ENCODE data around the gene MYPOP. TPM values are rescaled to one million over a fixed set of nuclear protein-coding genes. Genes with fewer than 3 reads are reported as not detected.

The MYPOP gene
- total and polyA plus RNA-seq, 10 of the 15 experiments (the other 5 are each of a cell fraction or from before 2014, with no cell fraction given) = 0.47 to 9.4 (median 1.4) TPM

DNA sequence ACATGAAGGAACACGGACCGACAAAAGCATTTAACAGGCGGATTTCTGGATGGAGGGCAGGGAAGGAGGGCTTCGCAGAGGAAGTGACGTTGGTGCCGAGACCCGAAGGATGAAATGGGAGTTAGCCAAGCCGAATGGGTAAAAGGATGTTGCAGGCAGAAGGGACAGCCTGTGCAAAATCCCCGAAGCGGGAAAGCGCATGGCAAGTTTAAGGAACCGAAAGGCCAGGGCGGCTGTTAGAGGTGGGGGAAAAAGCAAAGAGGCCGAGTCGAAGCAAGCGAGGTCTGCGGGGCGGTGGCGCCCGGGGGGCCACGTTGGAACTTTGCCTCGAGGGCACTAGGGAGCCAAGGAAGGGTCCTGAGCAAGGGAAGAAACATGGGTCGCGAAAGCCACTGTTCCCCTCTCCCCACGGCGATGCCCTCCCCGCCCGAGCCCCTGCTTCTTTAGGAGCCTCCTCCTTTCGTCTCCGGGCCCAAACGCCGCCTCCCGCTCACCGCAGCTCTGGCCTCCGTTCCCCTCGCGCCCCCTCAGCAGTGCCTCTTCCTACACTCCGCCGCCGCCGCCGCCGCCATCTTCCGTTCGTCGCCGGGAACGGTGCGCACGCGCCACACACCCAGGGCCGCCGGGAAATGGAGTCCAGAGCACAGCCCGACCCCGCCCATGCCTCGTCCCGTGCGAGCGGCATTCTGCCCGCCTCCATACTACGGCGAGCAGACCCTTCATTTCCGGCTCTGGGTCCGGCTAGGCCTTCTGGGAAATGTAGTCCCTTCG, 39.7 kb downstream of the MYPOP start, which contains the start of gene SYMPK (continued):
- TF ChIP-seq RCOR1 (conservative IDR thresholded peaks at IDR 0.05; ENCODE audit: low read depth, low read length) = no peak
- TF ChIP-seq, protein P1, sequence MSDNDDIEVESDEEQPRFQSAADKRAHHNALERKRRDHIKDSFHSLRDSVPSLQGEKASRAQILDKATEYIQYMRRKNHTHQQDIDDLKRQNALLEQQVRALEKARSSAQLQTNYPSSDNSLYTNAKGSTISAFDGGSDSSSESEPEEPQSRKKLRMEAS (IDR thresholded peaks at IDR 0.05; ENCODE audit: low read depth, low read length) = peak; percentile 6; the same call in 1 of the 2 replicates
- no peak for TF ChIP-seq TCF3 (IDR thresholded peaks at IDR 0.05; ENCODE audit: borderline replicate concordance, insufficient read depth, low read depth, low read length)

DNA sequence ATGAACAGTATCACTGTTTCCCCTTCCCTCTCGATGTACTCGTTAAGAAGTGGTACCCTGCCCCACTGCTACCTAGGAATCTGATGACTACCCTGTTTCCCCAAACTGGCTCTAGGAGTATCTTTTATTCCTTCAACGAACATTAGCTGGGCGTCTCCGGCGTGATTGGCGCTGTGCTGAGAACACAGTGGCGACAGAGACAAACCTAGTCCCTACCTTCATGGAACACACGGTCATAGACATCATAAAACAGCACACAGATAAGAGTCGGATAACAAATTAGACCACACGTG, 40.2 kb downstream of the MYPOP start:
- DNase-seq (ENCODE audit: low read depth, low spot score) (no peak), ATAC-seq (no peak), FAIRE-seq (no peak)
- in situ Hi-C loops (cut with MboI) = no loop called here
- ChIA-PET RAD21 (ENCODE audit: unreplicated experiment) (interaction anchor here (1.3 to 5.2 kb wide), 5 partner anchors 20 to 134 kb away, joined by 5 to 159 read pairs (median 14); partner anchors contain the start of genes CCDC61, IRF2BP1 and SIX5), CTCF (interaction anchor here (3.4 to 9.2 kb wide), 2 partner anchors 22 to 41 kb away, joined by 28 to 194 read pairs; partner anchors contain the start of genes IRF2BP1 and MYPOP), SMC1A (ENCODE audit: uncharacterized antibody, unreplicated experiment) (interaction anchor here (1.2 to 10.0 kb wide), 2 partner anchors 19 to 92 kb away, joined by 4 to 98 read pairs; no protein-coding TSS in a partner anchor), POLR2A (interaction anchor here (0.5 to 8.2 kb wide), 4 partner anchors 20 to 939 kb away, joined by 4 to 178 read pairs (median 10); partner anchors contain the start of genes CCDC61, IRF2BP1 and SIX5)
- peak overlapping the region; percentile 87 for H3K9ac ChIP-seq (ENCODE audit: control insufficient read depth, insufficient read depth, low read length)
- no peaks in the 10 kb centered on the region for H3K9me3 ChIP-seq (replicated peaks; ENCODE audit: control insufficient read depth, insufficient read depth, low read length)
- peaks cover 29% of the 10 kb centered on the region for H3K79me2 ChIP-seq (ENCODE audit: control insufficient read depth, insufficient read depth, low read length)
- BruUV-seq (replicated peaks) = no TSS peak
- H3K4me1 ChIP-seq (ENCODE audit: control insufficient read depth, insufficient read depth, low read length) = peaks cover 5% of the 10 kb centered on the region
- peak overlapping the region; percentile 92 for H3K4me2 ChIP-seq (ENCODE audit: control insufficient read depth, insufficient read depth)
- under 1% methylated on average over 11 of the region's 11 CpGs for WGBS (ENCODE audit: insufficient coverage, insufficient replicate concordance, low lambda C conversion rate, missing lambda C conversion rate)
- intact Hi-C loops (cut with micrococcal nuclease; ENCODE audit: unreplicated experiment) = no loop called here
- H3K27ac ChIP-seq (ENCODE audit: control insufficient read depth, insufficient read depth) = peak overlapping the region; percentile 93
- peaks cover 0 to 6% of the 10 kb centered on the region in 2 experiments; a peak in 2 of 4 replicates for H3K27me3 ChIP-seq (replicated peaks in 1 of 2; ENCODE audit: control insufficient read depth in 2 of 2, insufficient read depth in 2 of 2, low read length in 1 of 2)
- peak overlapping the region; percentile 69 for H2AFZ ChIP-seq (ENCODE audit: control insufficient read depth, low read depth, low read length)
- H3K36me3 ChIP-seq (ENCODE audit: control insufficient read depth in 2 of 2, insufficient read depth in 2 of 2, low read length in 1 of 2) = peaks cover 0 to 4% of the 10 kb centered on the region in 2 experiments; a peak in 1 of 4 replicates
- H4K20me1 ChIP-seq (ENCODE audit: control insufficient read depth, insufficient read depth) = no peaks in the 10 kb centered on the region
- peak overlapping the region; percentile 97 for H3K4me3 ChIP-seq
- TF ChIP-seq, protein P2, sequence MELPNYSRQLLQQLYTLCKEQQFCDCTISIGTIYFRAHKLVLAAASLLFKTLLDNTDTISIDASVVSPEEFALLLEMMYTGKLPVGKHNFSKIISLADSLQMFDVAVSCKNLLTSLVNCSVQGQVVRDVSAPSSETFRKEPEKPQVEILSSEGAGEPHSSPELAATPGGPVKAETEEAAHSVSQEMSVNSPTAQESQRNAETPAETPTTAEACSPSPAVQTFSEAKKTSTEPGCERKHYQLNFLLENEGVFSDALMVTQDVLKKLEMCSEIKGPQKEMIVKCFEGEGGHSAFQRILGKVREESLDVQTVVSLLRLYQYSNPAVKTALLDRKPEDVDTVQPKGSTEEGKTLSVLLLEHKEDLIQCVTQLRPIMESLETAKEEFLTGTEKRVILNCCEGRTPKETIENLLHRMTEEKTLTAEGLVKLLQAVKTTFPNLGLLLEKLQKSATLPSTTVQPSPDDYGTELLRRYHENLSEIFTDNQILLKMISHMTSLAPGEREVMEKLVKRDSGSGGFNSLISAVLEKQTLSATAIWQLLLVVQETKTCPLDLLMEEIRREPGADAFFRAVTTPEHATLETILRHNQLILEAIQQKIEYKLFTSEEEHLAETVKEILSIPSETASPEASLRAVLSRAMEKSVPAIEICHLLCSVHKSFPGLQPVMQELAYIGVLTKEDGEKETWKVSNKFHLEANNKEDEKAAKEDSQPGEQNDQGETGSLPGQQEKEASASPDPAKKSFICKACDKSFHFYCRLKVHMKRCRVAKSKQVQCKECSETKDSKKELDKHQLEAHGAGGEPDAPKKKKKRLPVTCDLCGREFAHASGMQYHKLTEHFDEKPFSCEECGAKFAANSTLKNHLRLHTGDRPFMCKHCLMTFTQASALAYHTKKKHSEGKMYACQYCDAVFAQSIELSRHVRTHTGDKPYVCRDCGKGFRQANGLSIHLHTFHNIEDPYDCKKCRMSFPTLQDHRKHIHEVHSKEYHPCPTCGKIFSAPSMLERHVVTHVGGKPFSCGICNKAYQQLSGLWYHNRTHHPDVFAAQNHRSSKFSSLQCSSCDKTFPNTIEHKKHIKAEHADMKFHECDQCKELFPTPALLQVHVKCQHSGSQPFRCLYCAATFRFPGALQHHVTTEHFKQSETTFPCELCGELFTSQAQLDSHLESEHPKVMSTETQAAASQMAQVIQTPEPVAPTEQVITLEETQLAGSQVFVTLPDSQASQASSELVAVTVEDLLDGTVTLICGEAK (IDR thresholded peaks at IDR 0.05; ENCODE audit: borderline replicate concordance) = peak; percentile 12; the same call in 1 of the 2 replicates
- TF ChIP-seq PAX5 (IDR thresholded peaks at IDR 0.05; ENCODE audit: borderline replicate concordance, low read depth, low read length) (no peak), ETV6 (conservative IDR thresholded peaks at IDR 0.05 in 1 of 2, IDR thresholded peaks at IDR 0.05 in 1 of 2; ENCODE audit: borderline replicate concordance in 1 of 2, low read depth in 1 of 2) (no peak)
- TF ChIP-seq, protein P3, sequence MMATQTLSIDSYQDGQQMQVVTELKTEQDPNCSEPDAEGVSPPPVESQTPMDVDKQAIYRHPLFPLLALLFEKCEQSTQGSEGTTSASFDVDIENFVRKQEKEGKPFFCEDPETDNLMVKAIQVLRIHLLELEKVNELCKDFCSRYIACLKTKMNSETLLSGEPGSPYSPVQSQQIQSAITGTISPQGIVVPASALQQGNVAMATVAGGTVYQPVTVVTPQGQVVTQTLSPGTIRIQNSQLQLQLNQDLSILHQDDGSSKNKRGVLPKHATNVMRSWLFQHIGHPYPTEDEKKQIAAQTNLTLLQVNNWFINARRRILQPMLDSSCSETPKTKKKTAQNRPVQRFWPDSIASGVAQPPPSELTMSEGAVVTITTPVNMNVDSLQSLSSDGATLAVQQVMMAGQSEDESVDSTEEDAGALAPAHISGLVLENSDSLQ (IDR thresholded peaks at IDR 0.05) = no peak

Data from GM12878 (cell line).